Activated naive CD8-positive, alpha-beta T cell treated with anti-CD3 and anti-CD28 coated beads for 36 hours (primary cell): ENCODE data around the gene LMAN2. TPM values are rescaled to one million over a fixed set of nuclear protein-coding genes. Genes with fewer than 3 reads are reported as not detected.

ENCODE experiments used
- DNase-seq: peaks from one replicate; pipeline ENCODE4 v3.0.0; 2021
- H3K27ac Mint-ChIP-seq: one replicate; pipeline ENCODE4 v1.8.0; 2022; ENCODE audit warnings: mild to moderate bottlenecking, moderate library complexity, mixed read lengths
- H3K27me3 Mint-ChIP-seq: one replicate; pipeline ENCODE4 v1.8.0; 2022; ENCODE audit warnings: mild to moderate bottlenecking, mixed read lengths
- H3K36me3 Mint-ChIP-seq: one replicate; pipeline ENCODE4 v1.8.0; 2021; ENCODE audit warnings: mild to moderate bottlenecking, mixed read lengths
- H3K4me1 Mint-ChIP-seq: one replicate; pipeline ENCODE4 v1.8.0; 2021; ENCODE audit warnings: mixed read lengths
- H3K4me3 Mint-ChIP-seq: one replicate; pipeline ENCODE4 v1.8.0; 2022; ENCODE audit warnings: mild to moderate bottlenecking, moderate library complexity, mixed read lengths
- H3K9me3 Mint-ChIP-seq: one replicate; pipeline ENCODE4 v1.8.0; 2022; ENCODE audit warnings: mixed read lengths
- total RNA-seq, 2 experiments: library from RNA; stranded (reverse); gene quantifications; one replicate each; pipeline ENCODE4 v1.2.3, GENCODE V29; 2021

Gene LMAN2
- total RNA-seq, 2 experiments from 2014 or later: 91.5 to 92.1 TPM

DNA sequence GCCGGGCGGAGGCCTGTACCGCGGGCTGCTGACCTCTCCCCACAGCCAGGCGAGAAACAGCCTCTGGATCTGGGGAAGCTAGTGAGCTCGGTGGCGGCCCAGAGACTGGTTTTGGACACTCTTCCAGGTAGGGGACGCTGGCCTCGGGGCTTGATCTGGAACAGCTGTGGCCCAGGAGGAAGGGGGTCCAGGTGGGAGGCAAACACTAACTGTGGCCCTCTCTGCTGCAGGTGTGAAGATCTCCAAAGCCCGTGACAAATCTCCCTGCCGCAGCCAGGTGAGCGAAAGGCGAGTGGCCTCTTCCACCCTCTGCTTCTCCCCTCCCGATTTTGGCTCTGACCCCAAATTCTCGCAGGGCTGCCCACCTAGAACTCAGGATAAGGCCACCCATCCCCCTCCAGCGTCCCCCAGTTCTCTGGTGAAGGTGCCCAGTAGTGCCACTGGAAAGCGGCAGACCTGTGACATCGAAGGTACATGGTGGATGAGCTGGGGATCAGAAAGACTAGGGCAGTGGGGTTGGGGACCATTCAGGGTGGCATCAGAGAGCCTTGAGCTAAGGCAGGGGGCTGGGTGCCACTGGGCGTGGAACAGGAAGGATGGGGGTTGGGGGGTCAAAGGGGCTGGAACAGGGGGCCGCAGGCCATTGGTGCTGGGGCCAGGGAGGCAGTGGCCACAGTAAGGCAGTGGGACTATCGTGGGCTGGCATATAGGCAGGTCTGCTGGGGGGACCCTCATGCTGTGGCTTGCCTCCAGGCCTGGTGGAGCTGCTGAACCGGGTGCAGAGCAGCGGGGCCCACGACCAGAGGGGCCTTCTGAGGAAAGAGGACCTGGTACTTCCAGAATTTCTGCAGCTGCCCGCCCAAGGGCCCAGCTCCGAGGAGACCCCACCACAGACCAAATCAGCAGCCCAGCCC lies 19.9 kb upstream of the LMAN2 start:
- peak overlapping the region; percentile 72 for H3K27ac Mint-ChIP-seq
- no peak for DNase-seq
- H3K27me3 Mint-ChIP-seq: no peaks in the 10 kb centered on the region
- H3K36me3 Mint-ChIP-seq: peaks cover 21% of the 10 kb centered on the region
- H3K9me3 Mint-ChIP-seq: no peaks in the 10 kb centered on the region
- peaks cover 54% of the 10 kb centered on the region for H3K4me1 Mint-ChIP-seq
- H3K4me3 Mint-ChIP-seq: peak overlapping the region; percentile 59

- no peak overlapping the region for H3K27ac Mint-ChIP-seq
- peaks cover 21% of the 10 kb centered on the region for H3K36me3 Mint-ChIP-seq
- no peaks in the 10 kb centered on the region for H3K9me3 Mint-ChIP-seq
- DNase-seq: peak; percentile 75
- peak overlapping the region; percentile 65 for H3K4me3 Mint-ChIP-seq
- H3K27me3 Mint-ChIP-seq: no peaks in the 10 kb centered on the region
- peaks cover 56% of the 10 kb centered on the region for H3K4me1 Mint-ChIP-seq
These were observed 19.1 kb upstream of the LMAN2 start for GRCh38 chr5:177370488-177371119.

GRCh38 chr5:177369645-177370440 lies 18.4 kb upstream of the LMAN2 start:
- Mint-ChIP-seq H3K4me3 (no peak overlapping the region), H3K9me3 (no peaks in the 10 kb centered on the region), H3K27ac (peak overlapping the region; percentile 77), H3K36me3 (peaks cover 21% of the 10 kb centered on the region), H3K4me1 (peaks cover 62% of the 10 kb centered on the region), H3K27me3 (no peaks in the 10 kb centered on the region)
- DNase-seq: no peak

GRCh38 chr5:177368869-177369644 lies 17.6 kb upstream of the LMAN2 start:
- H3K4me3 Mint-ChIP-seq: no peak overlapping the region
- no peaks in the 10 kb centered on the region for H3K9me3 Mint-ChIP-seq
- DNase-seq: no peak
- H3K27ac Mint-ChIP-seq: peak overlapping the region; percentile 77
- no peaks in the 10 kb centered on the region for H3K27me3 Mint-ChIP-seq
- peaks cover 65% of the 10 kb centered on the region for H3K4me1 Mint-ChIP-seq
- peaks cover 21% of the 10 kb centered on the region for H3K36me3 Mint-ChIP-seq

GRCh38 chr5:177367981-177368868 lies 16.8 kb upstream of the LMAN2 start:
- Mint-ChIP-seq H3K27me3 (no peaks in the 10 kb centered on the region), H3K36me3 (peaks cover 18% of the 10 kb centered on the region), H3K27ac (peak overlapping the region; percentile 77), H3K9me3 (no peaks in the 10 kb centered on the region), H3K4me1 (peaks cover 64% of the 10 kb centered on the region), H3K4me3 (no peak overlapping the region)
- DNase-seq: no peak

DNA sequence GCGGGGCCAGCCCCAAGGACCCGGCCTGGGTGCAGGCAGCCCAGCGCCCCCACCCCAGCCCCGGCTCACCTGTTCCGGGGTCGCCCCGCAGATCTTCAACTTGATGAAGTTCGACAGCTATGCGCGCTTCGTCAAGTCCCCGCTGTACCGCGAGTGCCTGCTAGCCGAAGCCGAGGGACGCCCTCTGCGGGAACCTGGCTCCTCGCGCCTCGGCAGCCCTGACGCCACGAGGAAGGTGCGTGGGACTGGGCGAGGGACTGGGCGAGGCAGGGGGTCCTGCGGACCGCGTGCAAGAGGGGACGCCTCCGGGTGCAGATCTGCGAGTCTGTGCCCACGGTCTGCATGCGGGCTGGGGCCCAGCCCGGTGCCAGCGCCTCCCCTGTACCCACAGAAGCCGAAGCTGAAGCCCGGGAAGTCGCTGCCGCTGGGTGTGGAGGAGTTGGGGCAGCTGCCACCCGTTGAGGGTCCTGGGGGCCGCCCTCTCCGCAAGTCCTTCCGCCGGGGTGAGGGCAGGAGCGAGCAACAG lies 15.9 kb upstream of the LMAN2 start:
- no peak overlapping the region for H3K4me3 Mint-ChIP-seq
- DNase-seq: no peak
- H3K9me3 Mint-ChIP-seq: no peaks in the 10 kb centered on the region
- no peaks in the 10 kb centered on the region for H3K27me3 Mint-ChIP-seq
- peaks cover 18% of the 10 kb centered on the region for H3K36me3 Mint-ChIP-seq
- no peak overlapping the region for H3K27ac Mint-ChIP-seq
- H3K4me1 Mint-ChIP-seq: peaks cover 62% of the 10 kb centered on the region

- H3K4me3 Mint-ChIP-seq: no peak overlapping the region
- no peak overlapping the region for H3K27ac Mint-ChIP-seq
- peaks cover 19% of the 10 kb centered on the region for H3K36me3 Mint-ChIP-seq
- no peaks in the 10 kb centered on the region for H3K9me3 Mint-ChIP-seq
- H3K4me1 Mint-ChIP-seq: peaks cover 63% of the 10 kb centered on the region
- DNase-seq: no peak
- no peaks in the 10 kb centered on the region for H3K27me3 Mint-ChIP-seq
These were observed 15.3 kb upstream of the LMAN2 start for GRCh38 chr5:177366528-177367322.

DNA sequence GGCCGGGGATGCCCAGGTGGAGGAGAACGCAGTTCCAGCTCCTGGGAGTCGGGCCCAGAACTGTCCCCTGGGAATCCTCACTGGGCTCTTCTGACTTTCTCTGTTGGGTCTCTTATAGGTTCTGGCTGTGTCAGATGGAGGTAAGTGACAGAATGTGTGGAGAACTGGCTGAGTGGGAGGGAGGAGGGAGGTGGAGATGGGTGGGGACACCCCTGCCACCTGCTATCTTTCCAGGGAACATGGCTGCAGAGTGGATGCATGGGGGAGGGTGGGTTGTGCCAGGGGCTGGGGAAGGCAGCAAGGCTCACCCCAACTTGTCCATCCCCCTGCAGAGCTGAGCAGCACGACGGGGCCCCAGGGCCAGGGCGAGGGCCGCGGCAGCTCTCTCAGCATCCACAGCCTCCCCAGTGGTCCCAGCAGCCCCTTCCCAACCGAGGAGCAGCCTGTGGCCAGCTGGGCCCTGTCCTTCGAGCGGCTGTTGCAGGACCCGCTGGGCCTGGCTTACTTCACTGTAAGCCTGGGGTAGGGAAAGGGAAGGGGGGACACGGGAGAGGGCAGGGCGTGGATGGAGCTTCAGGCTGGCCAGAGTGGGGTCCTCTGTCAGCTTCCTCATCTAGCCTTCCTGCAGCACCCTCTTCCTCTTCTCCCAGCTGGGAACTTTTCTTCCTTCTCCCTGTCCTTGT lies 14.5 kb upstream of the LMAN2 start:
- Mint-ChIP-seq H3K9me3 (no peaks in the 10 kb centered on the region), H3K4me1 (peaks cover 63% of the 10 kb centered on the region), H3K36me3 (peaks cover 19% of the 10 kb centered on the region), H3K27ac (no peak overlapping the region), H3K4me3 (no peak overlapping the region), H3K27me3 (no peaks in the 10 kb centered on the region)
- no peak for DNase-seq

- peaks cover 71% of the 10 kb centered on the region for H3K4me1 Mint-ChIP-seq
- H3K4me3 Mint-ChIP-seq: peak overlapping the region; percentile 67
- DNase-seq: peak; percentile 46
- peak overlapping the region; percentile 71 for H3K27ac Mint-ChIP-seq
- H3K27me3 Mint-ChIP-seq: no peaks in the 10 kb centered on the region
- peaks cover 19% of the 10 kb centered on the region for H3K36me3 Mint-ChIP-seq
- H3K9me3 Mint-ChIP-seq: no peaks in the 10 kb centered on the region
These were observed 12.9 kb upstream of the LMAN2 start for GRCh38 chr5:177364159-177364962.

DNA sequence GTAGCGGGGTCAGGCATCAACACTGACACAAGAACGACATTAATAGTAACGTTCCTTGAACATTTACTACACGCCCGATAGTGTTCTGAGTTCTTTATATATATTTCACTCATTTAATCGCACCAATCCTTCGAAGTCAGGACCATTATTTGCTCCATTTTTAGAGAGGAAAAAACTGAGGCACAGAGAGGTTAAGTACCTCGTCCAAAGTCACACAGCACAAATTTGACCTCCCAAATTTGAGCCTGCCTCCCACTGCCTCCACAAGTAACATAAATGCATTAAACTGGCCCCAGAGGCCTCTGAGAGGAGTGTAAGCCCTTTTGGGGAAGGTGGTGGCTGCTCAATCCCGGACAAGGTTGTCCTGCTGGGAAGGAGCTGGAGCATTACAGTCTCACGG lies 12.1 kb upstream of the LMAN2 start:
- no peaks in the 10 kb centered on the region for H3K27me3 Mint-ChIP-seq
- H3K27ac Mint-ChIP-seq: peak overlapping the region; percentile 20
- H3K4me3 Mint-ChIP-seq: peak overlapping the region; percentile 29
- no peak for DNase-seq
- H3K9me3 Mint-ChIP-seq: no peaks in the 10 kb centered on the region
- H3K4me1 Mint-ChIP-seq: peaks cover 71% of the 10 kb centered on the region
- H3K36me3 Mint-ChIP-seq: peaks cover 11% of the 10 kb centered on the region

DNA sequence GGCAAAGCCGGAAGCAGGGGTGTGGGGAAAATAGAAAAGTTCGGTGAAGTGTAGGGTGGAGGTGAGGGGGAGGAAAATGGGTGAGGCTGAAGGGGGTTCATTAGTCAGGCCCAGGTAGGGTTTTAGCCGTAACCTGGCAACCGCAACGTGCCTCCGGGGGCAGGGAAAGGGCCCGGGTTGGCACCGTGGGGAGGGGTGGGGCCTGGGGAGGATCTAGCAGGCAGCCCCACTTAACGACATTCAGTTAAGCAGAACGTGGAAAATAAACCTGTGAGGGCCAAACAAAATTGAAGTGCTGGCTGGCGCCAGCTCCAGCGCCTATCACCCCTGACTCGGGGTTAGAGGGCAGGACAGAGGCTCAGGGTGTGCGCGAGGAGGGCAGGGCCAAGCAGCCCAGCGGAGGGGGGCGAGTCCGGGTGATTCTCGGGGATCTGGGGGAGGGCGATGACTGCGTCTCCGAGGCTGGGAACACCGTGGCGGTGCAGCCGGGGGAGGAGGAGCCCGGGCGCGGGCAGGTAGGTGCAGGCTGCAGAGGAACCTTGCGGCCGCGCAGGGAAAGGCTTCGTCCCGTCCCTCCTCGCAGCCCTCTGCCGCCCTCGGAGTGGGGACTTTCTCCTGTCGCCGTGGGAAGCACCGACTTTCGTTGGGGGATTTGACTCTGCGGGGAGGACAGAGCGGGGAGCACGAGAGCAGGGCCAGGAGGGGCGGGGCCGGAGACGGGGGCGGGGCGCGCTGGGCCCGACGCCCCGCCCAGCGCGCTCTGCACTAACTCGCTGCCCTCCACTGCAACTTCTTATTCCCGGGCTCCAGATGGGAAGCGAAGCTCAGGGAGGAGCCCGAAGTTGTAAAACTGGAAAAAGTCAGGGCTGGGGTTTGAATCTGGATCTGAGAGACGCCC lies 11.4 kb upstream of the LMAN2 start:
- Mint-ChIP-seq H3K36me3 (peaks cover 6% of the 10 kb centered on the region), H3K4me1 (peaks cover 70% of the 10 kb centered on the region), H3K9me3 (no peaks in the 10 kb centered on the region), H3K27me3 (no peaks in the 10 kb centered on the region), H3K4me3 (peak overlapping the region; percentile 69), H3K27ac (peak overlapping the region; percentile 83)
- peak; percentile 80 for DNase-seq
